Measurements from ENCODE around the gene SNX7. TPM values are rescaled to one million over a fixed set of nuclear protein-coding genes. Genes with fewer than 3 reads are reported as not detected.

SNX7 gene
- total RNA-seq, 2 donors from 2014 or later = 0.99 to 2.1 TPM

GRCh38 chr1:98704971-98705370 lies 43.5 kb downstream of the SNX7 start:
- no peaks in the 10 kb centered on the region for H3K9me3 ChIP-seq (ENCODE audit: control insufficient read depth, low read length, poor library complexity, severe bottlenecking)
- Mint-ChIP-seq H3K27ac (no peak overlapping the region), H3K36me3 (ENCODE audit: low read depth) (peaks cover 3% of the 10 kb centered on the region), H3K27me3 (no peaks in the 10 kb centered on the region), H3K4me3 (no peak overlapping the region), H3K4me1 (peaks cover 3% of the 10 kb centered on the region)
- no peak for DNase-seq
- no peak for ATAC-seq

GRCh38 chr1:98705591-98705990 lies 44.1 kb downstream of the SNX7 start:
- H3K4me3 Mint-ChIP-seq = no peak overlapping the region

DNA sequence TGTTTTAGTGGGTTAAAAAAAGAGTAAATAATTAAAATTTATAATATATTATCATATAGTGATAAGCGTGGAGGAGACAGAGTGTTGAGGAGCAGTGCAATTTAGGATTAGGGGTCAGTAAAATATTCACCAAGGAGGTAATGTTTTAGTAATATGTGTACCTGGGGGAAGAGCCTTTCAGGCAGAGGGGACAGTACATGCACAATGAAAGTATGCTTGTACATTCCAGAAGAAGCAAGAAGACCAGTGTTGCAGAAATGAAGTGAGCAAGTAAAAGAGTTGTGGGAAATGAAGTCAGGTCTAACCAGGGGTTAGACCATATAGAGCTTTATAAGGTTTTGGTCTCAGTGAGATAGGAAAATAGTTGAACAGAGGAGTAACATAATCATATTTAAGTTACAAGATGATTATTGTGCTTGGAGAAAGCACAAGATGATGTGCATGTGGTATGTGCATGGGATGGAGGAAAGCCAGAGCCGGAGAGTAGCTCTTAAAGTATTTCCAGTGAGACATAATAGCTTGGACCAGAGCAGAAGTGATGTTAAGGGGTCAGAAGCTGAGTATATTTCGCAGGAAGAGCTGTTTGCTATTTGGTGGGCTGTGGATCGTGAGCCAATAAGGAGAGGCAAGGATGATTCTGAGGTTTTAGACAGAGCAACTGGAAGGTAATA lies 44.8 kb downstream of the SNX7 start:
- no peak for DNase-seq
- ATAC-seq = no peak
- Mint-ChIP-seq H3K4me3 (no peak overlapping the region), H3K36me3 (ENCODE audit: low read depth) (peaks cover 3% of the 10 kb centered on the region), H3K27ac (no peak overlapping the region), H3K4me1 (no peaks in the 10 kb centered on the region), H3K27me3 (no peaks in the 10 kb centered on the region)
- no peaks in the 10 kb centered on the region for H3K9me3 ChIP-seq (ENCODE audit: control insufficient read depth, low read length, poor library complexity, severe bottlenecking)

More at GRCh38 chr1:98705591-98705990, 44.1 kb downstream of the SNX7 start:
- H3K9me3 ChIP-seq (ENCODE audit: control insufficient read depth, low read length, poor library complexity, severe bottlenecking) = no peaks in the 10 kb centered on the region
- Mint-ChIP-seq H3K36me3 (ENCODE audit: low read depth) (peaks cover 3% of the 10 kb centered on the region), H3K4me1 (peaks cover 2% of the 10 kb centered on the region), H3K27me3 (no peaks in the 10 kb centered on the region), H3K27ac (no peak overlapping the region)
- no peak for ATAC-seq
- DNase-seq = no peak

- ATAC-seq (no peak), DNase-seq (no peak)
- H3K27ac Mint-ChIP-seq = no peak overlapping the region
- no peak overlapping the region for H3K4me3 Mint-ChIP-seq
- peaks cover 3% of the 10 kb centered on the region for H3K36me3 Mint-ChIP-seq (ENCODE audit: low read depth)
- no peaks in the 10 kb centered on the region for H3K9me3 ChIP-seq (ENCODE audit: control insufficient read depth, low read length, poor library complexity, severe bottlenecking)
- no peaks in the 10 kb centered on the region for H3K27me3 Mint-ChIP-seq
- no peaks in the 10 kb centered on the region for H3K4me1 Mint-ChIP-seq
These were observed 46.0 kb downstream of the SNX7 start for GRCh38 chr1:98707556-98707955.

- H3K27ac Mint-ChIP-seq = no peak overlapping the region
- H3K27me3 Mint-ChIP-seq = no peaks in the 10 kb centered on the region
- no peaks in the 10 kb centered on the region for H3K4me1 Mint-ChIP-seq
- no peaks in the 10 kb centered on the region for H3K9me3 ChIP-seq (ENCODE audit: control insufficient read depth, low read length, poor library complexity, severe bottlenecking)
- H3K36me3 Mint-ChIP-seq (ENCODE audit: low read depth) = no peaks in the 10 kb centered on the region
- ATAC-seq (no peak), DNase-seq (no peak)
- H3K4me3 Mint-ChIP-seq = no peak overlapping the region
These were observed 48.4 kb downstream of the SNX7 start for GRCh38 chr1:98709906-98710305.

GRCh38 chr1:98723574-98723973 lies 62.1 kb downstream of the SNX7 start:
- Mint-ChIP-seq H3K4me1 (no peaks in the 10 kb centered on the region), H3K4me3 (no peak overlapping the region), H3K36me3 (ENCODE audit: low read depth) (peaks cover 2% of the 10 kb centered on the region), H3K27ac (no peak overlapping the region), H3K27me3 (no peaks in the 10 kb centered on the region)
- peaks cover 2% of the 10 kb centered on the region for H3K9me3 ChIP-seq (ENCODE audit: control insufficient read depth, low read length, poor library complexity, severe bottlenecking)
- DNase-seq (no peak), ATAC-seq (no peak)

DNA sequence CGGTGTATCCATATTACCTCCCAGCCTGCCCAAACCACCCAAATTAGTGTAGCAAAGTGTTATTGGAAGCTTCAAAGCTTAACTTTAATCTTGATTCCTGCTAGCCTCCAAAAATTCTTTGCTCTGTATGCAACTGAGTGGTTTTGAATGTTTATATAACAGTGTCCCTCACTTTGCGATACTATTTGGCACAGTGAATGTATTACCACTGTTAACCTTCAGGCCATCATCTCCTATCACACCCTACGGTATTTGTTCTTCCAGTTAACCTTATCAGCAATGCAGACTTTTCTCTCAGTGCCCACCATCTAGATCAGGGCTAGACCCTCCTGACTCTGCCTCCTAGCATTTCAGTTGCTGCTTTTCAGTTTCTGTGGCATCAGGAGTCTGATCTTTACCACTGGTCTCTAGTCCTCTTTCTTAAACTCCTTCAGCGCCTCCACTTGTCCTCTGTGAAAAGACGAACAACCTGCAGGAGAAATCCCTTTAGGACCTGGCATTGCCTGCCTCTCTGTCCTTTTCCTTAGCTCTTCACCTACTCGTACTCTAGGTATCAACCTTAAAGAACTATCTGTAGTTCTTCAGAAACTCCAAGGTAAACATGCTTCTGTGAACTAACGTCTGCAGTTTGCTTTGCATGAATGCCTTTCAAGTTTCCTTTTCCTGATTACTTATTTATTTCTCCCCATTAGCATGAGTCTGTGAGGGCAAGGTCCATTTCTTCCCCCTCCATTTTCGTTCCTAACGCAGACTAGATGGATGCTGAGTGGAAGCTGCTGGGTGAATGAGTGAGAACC lies 71.7 kb downstream of the SNX7 start:
- DNase-seq (no peak), ATAC-seq (no peak)
- Mint-ChIP-seq H3K27me3 (no peaks in the 10 kb centered on the region), H3K4me1 (no peaks in the 10 kb centered on the region), H3K36me3 (ENCODE audit: low read depth) (peaks cover 5% of the 10 kb centered on the region), H3K4me3 (no peak overlapping the region), H3K27ac (no peak overlapping the region)
- H3K9me3 ChIP-seq (ENCODE audit: control insufficient read depth, low read length, poor library complexity, severe bottlenecking) = no peaks in the 10 kb centered on the region

DNA sequence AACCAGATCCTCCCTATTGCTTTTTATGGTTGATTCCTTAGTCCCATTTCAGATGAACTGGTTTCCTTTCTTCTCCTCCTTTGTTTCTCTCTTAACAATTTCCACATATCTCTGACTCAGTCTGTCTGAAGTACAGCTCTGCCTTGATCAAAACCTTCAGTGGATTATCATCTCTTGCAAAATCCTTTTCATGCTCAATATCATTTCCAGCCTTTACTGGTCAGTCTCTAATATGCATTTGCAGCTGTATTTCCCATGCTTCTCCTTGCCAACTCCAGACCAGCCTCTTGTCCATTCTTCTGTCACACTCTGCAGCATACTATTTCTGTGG lies 72.2 kb downstream of the SNX7 start:
- no peak for ATAC-seq
- no peaks in the 10 kb centered on the region for H3K9me3 ChIP-seq (ENCODE audit: control insufficient read depth, low read length, poor library complexity, severe bottlenecking)
- H3K4me3 Mint-ChIP-seq = no peak overlapping the region
- no peaks in the 10 kb centered on the region for H3K4me1 Mint-ChIP-seq
- no peak overlapping the region for H3K27ac Mint-ChIP-seq
- peaks cover 5% of the 10 kb centered on the region for H3K36me3 Mint-ChIP-seq (ENCODE audit: low read depth)
- DNase-seq = no peak
- H3K27me3 Mint-ChIP-seq = no peaks in the 10 kb centered on the region

DNA sequence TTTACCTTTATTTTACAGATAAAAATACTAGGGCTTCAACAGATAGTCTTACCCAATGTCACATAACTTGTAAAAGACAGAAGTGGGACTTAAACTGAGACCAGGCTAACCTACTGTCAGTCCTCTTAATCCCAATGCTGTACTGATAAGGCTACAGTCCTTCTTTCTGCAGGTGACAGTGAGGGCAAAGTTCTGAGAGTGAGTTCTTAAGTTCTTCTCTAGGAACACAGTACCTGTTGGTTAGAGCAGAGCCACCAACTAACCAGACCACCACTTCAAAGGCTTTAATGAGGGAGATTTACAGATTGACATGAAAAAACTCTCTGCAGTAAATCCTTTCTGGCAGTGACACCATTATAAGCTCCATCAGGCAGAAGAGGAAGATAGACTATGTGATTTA lies 74.2 kb downstream of the SNX7 start:
- peaks cover 5% of the 10 kb centered on the region for H3K36me3 Mint-ChIP-seq (ENCODE audit: low read depth)
- no peaks in the 10 kb centered on the region for H3K4me1 Mint-ChIP-seq
- no peak for ATAC-seq
- no peak overlapping the region for H3K4me3 Mint-ChIP-seq
- H3K27me3 Mint-ChIP-seq = no peaks in the 10 kb centered on the region
- H3K27ac Mint-ChIP-seq = no peak overlapping the region
- DNase-seq = no peak
- no peaks in the 10 kb centered on the region for H3K9me3 ChIP-seq (ENCODE audit: control insufficient read depth, low read length, poor library complexity, severe bottlenecking)

DNA sequence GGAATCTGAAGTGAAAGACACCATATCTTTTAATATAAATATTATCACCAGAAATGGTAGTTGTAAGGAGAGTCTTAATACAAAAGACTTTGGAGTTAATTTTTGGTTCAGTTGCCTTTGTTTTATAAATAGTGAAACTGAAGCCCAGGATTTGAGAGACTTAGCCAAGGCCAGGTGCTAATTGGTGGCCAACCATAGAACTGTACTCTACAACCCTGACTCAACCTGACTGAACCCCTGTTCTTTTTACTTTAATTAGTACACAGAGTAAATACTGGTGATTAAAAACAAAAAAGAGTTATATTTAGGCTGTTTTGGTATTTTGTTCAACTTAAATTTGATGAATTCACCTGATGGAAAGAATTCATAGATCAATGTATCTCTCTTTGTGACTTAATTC lies 76.3 kb downstream of the SNX7 start:
- Mint-ChIP-seq H3K27me3 (no peaks in the 10 kb centered on the region), H3K4me3 (no peak overlapping the region), H3K4me1 (no peaks in the 10 kb centered on the region), H3K27ac (no peak overlapping the region), H3K36me3 (ENCODE audit: low read depth) (peaks cover 5% of the 10 kb centered on the region)
- H3K9me3 ChIP-seq (ENCODE audit: control insufficient read depth, low read length, poor library complexity, severe bottlenecking) = no peaks in the 10 kb centered on the region
- DNase-seq (no peak), ATAC-seq (no peak)

DNA sequence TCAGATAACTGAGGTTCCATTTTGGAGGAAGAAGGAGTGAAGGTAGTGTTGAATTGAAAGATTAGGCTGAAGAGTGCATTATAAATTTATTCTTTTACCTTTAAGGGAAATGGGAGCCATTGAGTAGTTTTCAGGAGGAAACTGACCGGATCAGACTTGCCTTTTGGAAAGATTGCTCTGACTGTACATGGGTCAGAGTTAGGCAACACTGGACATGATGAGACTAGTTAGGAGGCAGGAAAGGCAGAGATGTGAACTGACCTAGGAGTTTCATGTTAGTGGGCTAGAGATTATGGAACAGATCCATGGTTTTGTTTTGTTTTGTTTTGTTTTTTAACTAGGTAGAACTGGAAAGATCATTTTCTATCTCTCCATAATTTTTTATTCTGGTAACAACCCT lies 78.2 kb downstream of the SNX7 start:
- peaks cover 5% of the 10 kb centered on the region for H3K27me3 Mint-ChIP-seq
- no peak for DNase-seq
- no peak overlapping the region for H3K27ac Mint-ChIP-seq
- H3K36me3 Mint-ChIP-seq (ENCODE audit: low read depth) = peaks cover 5% of the 10 kb centered on the region
- no peak for ATAC-seq
- H3K4me1 Mint-ChIP-seq = peaks cover 2% of the 10 kb centered on the region
- H3K4me3 Mint-ChIP-seq = no peak overlapping the region
- no peaks in the 10 kb centered on the region for H3K9me3 ChIP-seq (ENCODE audit: control insufficient read depth, low read length, poor library complexity, severe bottlenecking)

DNA sequence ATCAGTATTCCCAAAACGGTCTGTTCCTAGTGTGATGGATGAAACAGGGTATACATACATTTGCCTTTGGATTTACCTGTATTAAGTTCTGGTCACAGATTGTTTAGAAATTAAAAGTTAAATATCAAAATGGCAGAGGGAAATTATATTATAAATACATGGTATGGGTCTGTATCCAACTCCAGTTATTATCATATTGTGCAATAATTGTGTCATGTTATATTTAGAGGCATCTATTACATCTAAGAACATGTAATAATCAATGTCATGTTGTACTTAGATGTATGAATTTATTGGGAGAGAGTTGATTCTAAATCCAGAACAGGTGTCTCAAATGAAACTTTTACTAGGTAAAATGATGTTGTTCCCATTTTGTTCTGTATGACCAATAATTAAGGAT lies 79.6 kb downstream of the SNX7 start:
- peaks cover 5% of the 10 kb centered on the region for H3K27me3 Mint-ChIP-seq
- DNase-seq = no peak
- peaks cover 5% of the 10 kb centered on the region for H3K36me3 Mint-ChIP-seq (ENCODE audit: low read depth)
- H3K4me1 Mint-ChIP-seq = peaks cover 2% of the 10 kb centered on the region
- H3K27ac Mint-ChIP-seq = no peak overlapping the region
- H3K9me3 ChIP-seq (ENCODE audit: control insufficient read depth, low read length, poor library complexity, severe bottlenecking) = no peaks in the 10 kb centered on the region
- H3K4me3 Mint-ChIP-seq = no peak overlapping the region
- ATAC-seq = no peak

DNA sequence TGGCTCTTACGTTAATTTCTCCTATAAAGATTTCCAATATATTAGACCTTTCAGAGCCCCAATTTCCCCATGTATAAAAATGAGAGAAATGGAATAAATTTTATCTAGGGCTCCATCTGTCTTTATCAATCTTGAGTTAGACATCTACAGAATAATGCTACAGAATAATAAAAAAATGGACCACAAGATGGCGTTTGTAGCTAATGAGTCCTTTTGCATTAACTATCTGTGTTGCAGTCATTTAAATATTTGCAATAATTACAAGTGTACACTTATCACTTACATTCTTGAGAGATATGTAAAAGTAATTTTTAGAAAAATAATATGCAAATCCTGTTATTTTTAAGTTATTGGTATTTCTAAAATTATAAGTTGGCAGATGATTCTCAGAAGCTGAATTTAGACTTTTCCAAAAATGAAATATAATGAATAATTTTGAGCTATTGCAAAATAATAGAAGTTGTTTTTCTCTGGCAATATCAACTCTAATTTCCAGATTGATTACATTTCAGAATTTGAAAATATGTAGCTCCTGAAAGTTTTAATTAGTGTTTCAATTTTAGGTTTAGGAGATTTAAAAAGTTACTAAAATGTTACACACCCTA lies 87.7 kb downstream of the SNX7 start:
- Mint-ChIP-seq H3K36me3 (ENCODE audit: low read depth) (no peaks in the 10 kb centered on the region), H3K27me3 (peaks cover 2% of the 10 kb centered on the region), H3K4me3 (no peak overlapping the region), H3K4me1 (peaks cover 3% of the 10 kb centered on the region), H3K27ac (no peak overlapping the region)
- no peaks in the 10 kb centered on the region for H3K9me3 ChIP-seq (ENCODE audit: control insufficient read depth, low read length, poor library complexity, severe bottlenecking)
- no peak for ATAC-seq
- no peak for DNase-seq

DNA sequence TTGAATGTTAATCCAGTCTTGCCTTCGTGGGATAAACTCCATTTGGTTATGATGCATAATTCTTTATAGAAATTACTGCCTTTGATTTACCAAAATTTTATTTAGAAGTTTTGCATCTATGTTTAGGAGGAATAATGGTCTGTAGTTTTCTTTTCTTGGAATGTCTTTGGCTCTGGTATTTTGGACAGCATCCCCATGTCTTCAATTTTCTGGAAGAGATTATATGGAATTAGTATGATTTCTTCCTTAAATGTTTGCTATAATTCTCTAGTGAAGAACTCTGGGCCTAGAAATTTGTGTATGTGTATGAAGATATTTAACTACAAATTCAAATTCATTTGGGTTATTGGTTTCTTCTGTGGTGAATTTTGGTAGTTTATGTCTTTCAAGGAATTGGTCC lies 92.7 kb downstream of the SNX7 start:
- ATAC-seq (no peak), DNase-seq (no peak)
- Mint-ChIP-seq H3K4me1 (peaks cover 3% of the 10 kb centered on the region), H3K36me3 (ENCODE audit: low read depth) (peaks cover 3% of the 10 kb centered on the region), H3K27me3 (no peaks in the 10 kb centered on the region), H3K27ac (no peak overlapping the region), H3K4me3 (no peak overlapping the region)
- H3K9me3 ChIP-seq (ENCODE audit: control insufficient read depth, low read length, poor library complexity, severe bottlenecking) = no peaks in the 10 kb centered on the region

Data from T-helper 17 cell (primary cell).